HG02885 (cell line): ENCODE data around the gene DOP1A.

Experiments
- ATAC-seq: cut with Tn5 transposase; IDR thresholded peaks from one replicate; pipeline ENCODE4 v1.9.1; 2021; ENCODE audit warnings: mild to moderate bottlenecking; ENCODE audit not compliant: unreplicated experiment, poor library complexity

DOP1A gene, protein sequence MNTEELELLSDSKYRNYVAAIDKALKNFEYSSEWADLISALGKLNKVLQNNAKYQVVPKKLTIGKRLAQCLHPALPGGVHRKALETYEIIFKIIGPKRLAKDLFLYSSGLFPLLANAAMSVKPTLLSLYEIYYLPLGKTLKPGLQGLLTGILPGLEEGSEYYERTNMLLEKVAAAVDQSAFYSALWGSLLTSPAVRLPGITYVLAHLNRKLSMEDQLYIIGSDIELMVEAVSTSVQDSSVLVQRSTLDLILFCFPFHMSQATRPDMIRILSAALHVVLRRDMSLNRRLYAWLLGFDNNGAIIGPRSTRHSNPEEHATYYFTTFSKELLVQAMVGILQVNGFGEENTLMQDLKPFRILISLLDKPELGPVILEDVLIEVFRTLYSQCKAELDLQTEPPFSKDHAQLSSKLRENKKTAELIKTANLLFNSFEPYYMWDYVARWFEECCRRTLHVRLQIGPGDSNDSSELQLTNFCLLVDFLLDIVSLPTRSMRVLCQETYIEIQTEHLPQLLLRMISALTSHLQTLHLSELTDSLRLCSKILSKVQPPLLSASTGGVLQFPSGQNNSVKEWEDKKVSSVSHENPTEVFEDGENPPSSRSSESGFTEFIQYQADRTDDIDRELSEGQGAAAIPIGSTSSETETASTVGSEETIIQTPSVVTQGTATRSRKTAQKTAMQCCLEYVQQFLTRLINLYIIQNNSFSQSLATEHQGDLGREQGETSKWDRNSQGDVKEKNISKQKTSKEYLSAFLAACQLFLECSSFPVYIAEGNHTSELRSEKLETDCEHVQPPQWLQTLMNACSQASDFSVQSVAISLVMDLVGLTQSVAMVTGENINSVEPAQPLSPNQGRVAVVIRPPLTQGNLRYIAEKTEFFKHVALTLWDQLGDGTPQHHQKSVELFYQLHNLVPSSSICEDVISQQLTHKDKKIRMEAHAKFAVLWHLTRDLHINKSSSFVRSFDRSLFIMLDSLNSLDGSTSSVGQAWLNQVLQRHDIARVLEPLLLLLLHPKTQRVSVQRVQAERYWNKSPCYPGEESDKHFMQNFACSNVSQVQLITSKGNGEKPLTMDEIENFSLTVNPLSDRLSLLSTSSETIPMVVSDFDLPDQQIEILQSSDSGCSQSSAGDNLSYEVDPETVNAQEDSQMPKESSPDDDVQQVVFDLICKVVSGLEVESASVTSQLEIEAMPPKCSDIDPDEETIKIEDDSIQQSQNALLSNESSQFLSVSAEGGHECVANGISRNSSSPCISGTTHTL (N-terminal part only)

GRCh38 chr6:83067448-83068439, at the start of gene DOP1A:
Gene DOP1A, plus strand, starts transcription at chr6:83067671. Its CDS starts 29,307 bp downstream, at chr6:83096978.
- ATAC-seq = peak; percentile 81

DNA sequence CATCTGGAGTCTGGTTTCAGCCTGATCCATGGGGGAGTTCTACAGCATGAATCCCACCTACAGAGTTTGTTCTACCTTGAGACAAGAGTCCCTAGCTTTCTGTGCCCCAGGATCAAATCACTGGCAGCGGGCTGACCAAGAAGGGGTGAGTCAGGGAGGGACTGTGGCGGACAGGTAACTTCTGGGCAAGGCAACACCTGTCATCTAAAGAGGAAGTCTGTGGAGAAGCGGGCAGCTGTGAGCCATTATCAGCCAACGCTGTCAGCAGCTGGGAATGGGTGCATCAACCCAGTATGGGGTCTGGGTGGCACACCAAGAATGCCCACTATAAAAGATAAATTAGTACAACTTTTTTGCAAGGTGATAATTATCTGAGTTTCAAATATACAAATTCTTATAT, 47.7 kb upstream of the DOP1A start:
- ATAC-seq = no peak

- ATAC-seq = no peak
Measured at GRCh38 chr6:83031689-83032088, 35.8 kb upstream of the DOP1A start.

DNA sequence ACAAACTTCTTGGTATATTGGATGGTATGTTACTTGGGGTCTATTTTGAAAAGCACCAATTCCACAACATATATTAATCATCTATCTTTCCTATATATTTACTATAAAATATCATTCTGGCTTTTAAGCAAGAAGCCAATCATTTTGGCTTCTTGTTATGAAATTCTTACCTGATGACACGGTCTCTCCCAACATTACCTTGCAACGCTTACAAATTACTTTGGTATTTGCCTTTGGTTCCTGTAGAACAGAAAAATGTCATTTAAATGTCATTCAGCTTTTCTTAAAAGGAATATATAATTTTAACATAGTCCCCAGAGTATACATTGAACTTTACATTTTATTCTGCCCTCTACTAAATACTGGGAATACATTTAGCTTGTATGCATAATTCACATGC, 29.2 kb upstream of the DOP1A start:
- ATAC-seq = no peak

DNA sequence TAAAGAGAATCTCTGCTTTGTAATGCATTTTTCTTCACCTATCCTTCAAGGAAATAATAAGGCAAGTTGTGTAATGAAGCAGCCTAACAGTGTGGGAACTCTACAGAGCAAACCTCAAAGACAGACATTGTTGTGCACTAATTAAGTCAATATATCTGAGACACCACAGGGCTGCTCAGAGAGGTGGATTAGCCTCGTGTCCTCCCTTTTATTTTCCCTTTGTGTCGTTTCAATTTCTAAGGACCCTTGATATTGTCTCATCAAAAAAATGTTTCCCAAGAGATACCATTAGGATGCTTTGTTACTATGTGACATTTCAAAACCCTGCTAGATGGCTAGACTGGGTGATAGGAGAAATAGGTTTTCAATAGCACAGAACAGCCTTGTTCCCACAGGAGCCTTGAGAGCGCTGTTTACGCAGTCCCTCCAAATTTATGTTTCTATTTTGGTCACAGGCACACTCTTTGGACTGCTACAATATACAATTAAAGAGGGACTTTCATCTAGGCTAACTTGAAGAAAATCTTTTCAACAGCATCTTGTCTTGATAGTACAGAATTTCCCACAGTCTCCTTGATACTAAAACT, 24.9 kb upstream of the DOP1A start:
- ATAC-seq = no peak

- no peak for ATAC-seq
Measured at GRCh38 chr6:83044091-83044768, 23.2 kb upstream of the DOP1A start.

DNA sequence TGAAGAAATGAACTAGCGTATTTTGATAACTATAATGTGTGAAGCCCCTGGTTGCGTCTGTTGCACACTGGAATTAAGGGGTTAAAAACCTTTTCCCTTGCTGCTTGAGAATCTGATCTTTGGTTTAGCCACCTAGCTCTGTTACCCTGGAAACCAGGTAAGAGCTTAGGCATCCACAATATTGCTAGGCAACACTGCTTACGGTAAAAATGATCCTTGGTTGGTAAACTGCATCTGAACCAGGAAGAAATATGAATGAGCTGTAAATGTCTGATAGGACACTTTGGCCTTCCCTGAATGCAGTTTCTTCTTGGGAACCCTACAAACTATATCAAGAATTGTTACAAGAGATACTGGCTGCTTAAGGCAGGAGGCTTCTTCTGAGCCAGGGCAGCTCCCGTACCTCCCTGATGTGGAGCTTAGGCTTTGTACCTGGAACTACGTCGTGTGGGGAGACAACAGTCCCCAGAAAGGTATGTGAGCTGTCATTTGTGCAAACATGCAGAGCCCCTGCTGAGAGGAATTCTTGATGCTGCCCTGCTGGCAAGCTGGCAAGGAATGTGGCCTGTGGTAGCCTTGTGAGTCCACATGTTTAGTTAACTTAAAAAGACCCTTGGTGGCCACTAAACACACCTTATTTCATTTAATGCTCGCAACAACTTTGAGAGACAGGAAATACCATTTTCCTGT, 20.3 kb upstream of the DOP1A start:
- no peak for ATAC-seq

DNA sequence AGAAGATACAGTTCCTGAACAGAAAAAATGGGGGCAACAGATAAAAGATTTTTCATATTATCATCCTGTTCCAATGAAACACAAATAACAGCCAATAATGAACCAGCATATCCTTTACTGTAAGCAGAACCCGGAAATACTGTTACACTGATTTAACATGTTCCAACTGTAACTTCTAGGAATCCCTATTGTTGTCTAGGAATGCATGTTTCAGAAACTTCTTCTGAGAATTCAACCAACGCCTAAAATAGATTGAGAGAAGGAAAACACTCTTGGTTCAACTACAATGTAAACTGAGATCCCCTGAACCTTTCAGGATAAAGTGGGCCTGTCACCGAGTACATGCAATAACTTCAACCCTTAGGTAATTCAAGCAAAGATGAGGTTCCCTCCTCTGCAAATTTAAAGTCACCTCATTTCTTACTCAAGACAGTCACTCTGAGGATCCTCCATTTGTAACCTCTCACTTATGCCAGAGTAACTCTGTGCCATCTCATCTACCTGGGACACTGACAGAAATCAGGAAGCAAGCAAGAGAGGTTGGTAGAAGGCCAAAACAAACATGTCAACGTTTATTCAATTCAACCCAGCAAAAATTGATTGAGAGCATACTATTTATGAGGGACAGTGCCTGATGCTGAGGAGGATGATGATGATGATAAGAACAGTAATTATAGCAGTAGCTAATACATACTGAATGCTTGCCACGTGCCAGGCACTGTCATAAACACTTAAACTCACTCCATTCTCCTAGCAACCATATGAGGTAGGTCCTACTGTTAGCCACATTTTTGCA, 15.9 kb upstream of the DOP1A start:
- no peak for ATAC-seq

GRCh38 chr6:83053678-83054077, 13.8 kb upstream of the DOP1A start:
- ATAC-seq = no peak

DNA sequence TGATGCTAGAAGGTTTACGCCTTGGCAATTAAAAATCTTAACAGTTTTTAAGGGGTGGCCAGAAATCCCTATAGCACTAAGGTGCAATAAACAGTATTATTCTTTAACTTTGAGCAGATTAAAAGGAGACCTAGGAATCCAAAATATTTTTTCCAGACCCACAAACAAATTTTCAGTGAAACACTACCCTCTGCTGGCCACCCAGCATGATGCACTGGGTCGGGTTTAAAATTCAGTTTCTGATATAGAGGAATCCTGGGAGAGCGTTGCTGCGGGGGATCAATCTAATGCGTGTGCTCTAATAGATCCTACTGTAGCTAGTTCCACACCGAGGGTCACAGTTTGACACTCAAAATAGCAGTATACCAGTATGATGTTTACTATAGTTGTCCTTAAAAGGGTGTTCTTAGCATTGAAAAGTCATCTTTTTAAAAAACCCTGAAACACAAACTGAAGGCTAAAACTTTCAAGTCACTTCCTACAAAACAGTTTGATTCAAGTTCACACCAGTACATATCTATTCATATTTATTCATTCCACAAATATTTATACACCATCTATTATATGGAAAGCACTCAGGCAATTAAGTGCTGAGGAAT, 12.0 kb upstream of the DOP1A start:
- peak; percentile 72 for ATAC-seq

- peak; percentile 87 for ATAC-seq
Measured at GRCh38 chr6:83057705-83058321, 9.7 kb upstream of the DOP1A start.

DNA sequence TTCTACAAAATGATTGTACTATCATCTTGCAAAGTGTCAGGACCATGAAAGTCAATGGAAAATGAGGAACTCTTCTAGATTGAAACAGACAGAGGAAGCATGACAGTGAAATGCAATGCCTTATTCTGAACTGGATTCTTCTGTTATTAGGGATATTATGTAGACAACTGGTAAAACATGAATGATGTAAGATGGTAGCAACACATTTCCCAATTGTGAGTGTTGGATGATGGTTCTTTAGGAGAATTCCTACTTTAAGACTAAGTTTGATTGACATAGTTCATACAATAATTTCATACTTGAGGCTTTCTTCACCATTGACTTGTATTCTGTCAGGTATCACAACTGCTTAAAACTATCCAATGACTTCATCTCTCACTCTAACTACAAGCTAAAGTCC, 6.3 kb upstream of the DOP1A start:
- ATAC-seq = no peak

GRCh38 chr6:83062225-83062624, 5.2 kb upstream of the DOP1A start:
- ATAC-seq = no peak

DNA sequence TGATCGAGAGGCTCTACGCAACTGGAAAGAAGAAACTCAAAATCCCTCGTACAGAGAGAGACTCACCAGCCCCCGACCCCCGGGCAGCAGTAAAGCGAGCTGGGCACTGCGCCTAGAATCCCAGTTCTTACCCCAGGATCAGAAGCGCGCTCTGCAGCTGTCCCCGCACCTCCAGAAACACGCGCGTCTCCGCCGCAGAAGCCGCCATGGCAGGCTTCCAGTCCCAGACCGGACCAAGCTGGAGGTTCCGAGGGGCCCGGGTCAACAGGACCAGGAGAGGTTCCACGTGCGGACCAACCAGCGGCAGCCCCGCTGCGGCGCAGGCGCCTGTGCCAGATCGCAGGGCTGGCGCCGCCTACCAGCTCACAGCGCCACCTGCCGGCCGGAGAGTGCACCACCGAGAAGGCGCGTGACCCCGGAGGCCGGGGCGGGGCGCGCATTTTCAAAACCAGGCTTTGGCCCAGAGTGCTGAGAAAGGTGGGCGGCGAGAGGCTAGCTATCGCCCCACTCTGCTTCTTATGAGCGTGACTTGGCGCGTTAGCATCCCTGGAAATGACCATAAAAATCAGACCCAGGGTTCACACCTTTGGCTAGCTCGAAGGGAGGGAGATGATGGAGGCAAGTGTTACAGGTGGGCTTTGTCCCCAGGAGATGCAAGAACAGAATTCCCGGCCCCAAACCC, 1.8 kb upstream of the DOP1A start, which contains the start of gene UBE3D:
UBE3D (minus strand) TSS at position 331 of the 682 bp plus-strand sequence; CDS start at position 208, 123 bp downstream.
- ATAC-seq = peak; percentile 68

GRCh38 chr6:83068616-83069015, 1.1 kb downstream of the DOP1A start:
- ATAC-seq = no peak

DNA sequence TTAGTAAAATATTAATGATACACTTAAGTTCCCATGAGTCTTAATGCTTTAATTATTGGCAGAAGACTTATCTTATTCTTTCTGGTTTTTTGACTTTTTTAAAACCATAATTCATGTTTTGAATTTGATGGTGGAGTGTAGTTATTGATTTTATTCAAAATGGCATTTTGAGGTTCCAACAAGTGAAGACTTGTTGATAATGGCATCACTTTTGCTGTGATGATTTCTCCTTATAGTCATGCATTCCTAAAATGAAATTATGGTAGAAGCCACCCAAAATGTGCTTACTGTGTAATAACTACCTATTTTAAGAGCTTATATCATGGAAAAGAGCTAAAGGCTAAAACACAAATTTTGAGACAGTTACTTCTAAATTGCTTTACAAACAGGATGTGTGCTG, 2.2 kb downstream of the DOP1A start:
- ATAC-seq = no peak
